Measurements from ENCODE around the gene ARHGEF4. TPM values are rescaled to one million over a fixed set of nuclear protein-coding genes. Genes with fewer than 3 reads are reported as not detected.

The ARHGEF4 gene
- total RNA-seq, 1 experiment from 2014 or later: 0.80 TPM

- Histone ChIP-seq H3K4me3 (ENCODE audit: low read depth in 2 of 2, low read length in 2 of 2) (no peak overlapping the region), H3K27ac (ENCODE audit: low read length) (no peak overlapping the region), H3K4me1 (ENCODE audit: control insufficient read depth, insufficient read depth, low read length) (no peaks in the 10 kb centered on the region), H3K36me3 (ENCODE audit: control insufficient read depth, insufficient read depth, low read length) (no peaks in the 10 kb centered on the region), H3K9me3 (ENCODE audit: control insufficient read depth, insufficient read depth, low read depth, low read length) (no peaks in the 10 kb centered on the region), H3K27me3 (ENCODE audit: control insufficient read depth, insufficient read depth, low read length) (0 out of 2 replicates have a peak, but pooled peaks cover 2% of the 10 kb centered on the region)
- DNase-seq (ENCODE audit: low read depth, low spot score) (no peak), ATAC-seq (no peak)
- no peak for TF ChIP-seq POLR2AphosphoS5 (IDR thresholded peaks at IDR 0.05; ENCODE audit: low read depth, low read length)
- TF ChIP-seq SIN3A (IDR thresholded peaks at IDR 0.05; ENCODE audit: borderline replicate concordance, insufficient read depth, low read depth, low read length): no peak
- TF ChIP-seq TCF7L2 (IDR thresholded peaks at IDR 0.05; ENCODE audit: low read depth, low read length): no peak
- no peak for TF ChIP-seq REST (IDR thresholded peaks at IDR 0.05; ENCODE audit: insufficient read depth in 1 of 2, low read depth in 2 of 2, low read length in 1 of 2)
- TF ChIP-seq CTCF (IDR thresholded peaks at IDR 0.05): no peak
- in situ Hi-C loops (cut with HindIII; ENCODE audit: low pct_unique_long_range_greater_than_20kb, low sequenced_read_pairs): no loop called here
- ChIA-PET CTCF (no interaction called here), POLR2A (no interaction called here)
- intact Hi-C loops (cut with micrococcal nuclease; ENCODE audit: unreplicated experiment): no loop called here
- BruUV-seq (replicated peaks): no TSS peak
These were observed 23.0 kb upstream of the ARHGEF4 start for GRCh38 chr2:130813722-130814121.

- ATAC-seq (no peak), DNase-seq (ENCODE audit: low read depth, low spot score) (no peak)
- ChIA-PET CTCF (no interaction called here), POLR2A (no interaction called here)
- H3K27ac ChIP-seq (ENCODE audit: low read length): no peak overlapping the region
- no peaks in the 10 kb centered on the region for H3K9me3 ChIP-seq (ENCODE audit: control insufficient read depth, insufficient read depth, low read depth, low read length)
- no peaks in the 10 kb centered on the region for H3K4me1 ChIP-seq (ENCODE audit: control insufficient read depth, insufficient read depth, low read length)
- H3K36me3 ChIP-seq (ENCODE audit: control insufficient read depth, insufficient read depth, low read length): no peaks in the 10 kb centered on the region
- 0 out of 2 replicates have a peak, but pooled peaks cover 2% of the 10 kb centered on the region for H3K27me3 ChIP-seq (ENCODE audit: control insufficient read depth, insufficient read depth, low read length)
- BruUV-seq (replicated peaks): no TSS peak
- in situ Hi-C loops (cut with HindIII; ENCODE audit: low pct_unique_long_range_greater_than_20kb, low sequenced_read_pairs): no loop called here
- TF ChIP-seq SIN3A (IDR thresholded peaks at IDR 0.05; ENCODE audit: borderline replicate concordance, insufficient read depth, low read depth, low read length) (no peak), CTCF (IDR thresholded peaks at IDR 0.05) (no peak), REST (IDR thresholded peaks at IDR 0.05; ENCODE audit: insufficient read depth in 1 of 2, low read depth in 2 of 2, low read length in 1 of 2) (no peak), POLR2AphosphoS5 (IDR thresholded peaks at IDR 0.05; ENCODE audit: low read depth, low read length) (no peak)
- H3K4me3 ChIP-seq (ENCODE audit: low read depth in 2 of 2, low read length in 2 of 2): no peak overlapping the region
- intact Hi-C loops (cut with micrococcal nuclease; ENCODE audit: unreplicated experiment): no loop called here
These were observed 21.6 kb upstream of the ARHGEF4 start for GRCh38 chr2:130814931-130815680.
